ENCODE measurements around the gene RAD51B. TPM values are rescaled to one million over a fixed set of nuclear protein-coding genes. Genes with fewer than 3 reads are reported as not detected.

RAD51B gene
- total and polyA plus RNA-seq, 9 of the 15 experiments (the other 6 are each of a cell fraction or from before 2014, with no cell fraction given), result 8.5 to 17.3 (median 11.3) TPM

- Histone ChIP-seq H4K20me1 (replicated peaks; ENCODE audit: control insufficient read depth, insufficient read depth, low read length) (no peaks in the 10 kb centered on the region), H3K9me1 (ENCODE audit: control insufficient read depth, insufficient read depth, low read length) (no peaks in the 10 kb centered on the region), H3K27me3 (ENCODE audit: control insufficient read depth in 2 of 2, insufficient read depth in 2 of 2, low read length in 2 of 2) (no peaks in the 10 kb centered on the region; a peak in 1 of 5 replicates), H3K4me1 (replicated peaks in 1 of 2; ENCODE audit: control insufficient read depth in 2 of 2, insufficient read depth in 2 of 2, low read length in 2 of 2) (no peaks in the 10 kb centered on the region; a peak in 2 of 5 replicates), H3K36me3 (ENCODE audit: control insufficient read depth, insufficient read depth, low read length) (no peaks in the 10 kb centered on the region), H3K4me3 (no peak overlapping the region), H2AFZ (ENCODE audit: low read depth, low read length) (no peak overlapping the region), H3K9ac (ENCODE audit: insufficient read depth in 1 of 2, low read depth in 2 of 2, low read length in 2 of 2) (no peak overlapping the region), H3K4me2 (ENCODE audit: insufficient read depth, low read length) (no peak overlapping the region), H3K27ac (ENCODE audit: extremely low read depth, low read depth, low read length) (no peak overlapping the region), H3K9me3 (replicated peaks; ENCODE audit: control insufficient read depth, insufficient read depth, low read depth, low read length) (no peaks in the 10 kb centered on the region), H3K79me2 (ENCODE audit: control insufficient read depth, insufficient read depth, low read length) (no peaks in the 10 kb centered on the region)
- ChIA-PET POLR2A (no interaction called here), CTCF (ENCODE audit: low intra/inter-chr PET ratio) (no interaction called here)
- FAIRE-seq (no peak), DNase-seq (ENCODE audit: extremely low read depth in 1 of 4, low spot score in 3 of 4) (no peak), ATAC-seq (no peak)
- WGBS (ENCODE audit: insufficient coverage, low coverage, missing lambda C conversion rate), result 23% methylated on average over 6 of the region's 9 CpGs
- TF ChIP-seq NFE2 (IDR thresholded peaks at IDR 0.05; ENCODE audit: low read depth) (peak; percentile 46; the same call in 1 of the 2 replicates), POLR2B (IDR thresholded peaks at IDR 0.05; ENCODE audit: low read depth, partially characterized antibody) (no peak), MAFG (tag; conservative IDR thresholded peaks at IDR 0.05) (no peak), POLR2AphosphoS2 (IDR thresholded peaks at IDR 0.05; ENCODE audit: low read length) (no peak), PRPF4 (IDR thresholded peaks at IDR 0.05; ENCODE audit: insufficient read depth, low read depth, low read length, poor library complexity, severe bottlenecking) (no peak), ILF3 (IDR thresholded peaks at IDR 0.05; ENCODE audit: borderline replicate concordance) (no peak), SPI1 (IDR thresholded peaks at IDR 0.05; ENCODE audit: borderline replicate concordance, low read depth, low read length) (peak; percentile 75)
- intact Hi-C loops (cut with micrococcal nuclease), result no loop called here
- in situ Hi-C loops (cut with MboI), result no loop called here
- BruUV-seq (replicated peaks), result no TSS peak
Measured at GRCh38 chr14:68593806-68594536, 774.4 kb downstream of the RAD51B start.

Measured in K562 (cell line).